ENCODE data around the gene FOLR3. TPM values are rescaled to one million over a fixed set of nuclear protein-coding genes. Genes with fewer than 3 reads are reported as not detected.
A peak's percentile ranks its signal among the peaks of the same experiment; 100 is the strongest.

FOLR3 gene
- total and polyA plus RNA-seq, 2 of the 4 experiments (the other 2 are of a cell fraction): 0.29 to 0.36 TPM

DNA sequence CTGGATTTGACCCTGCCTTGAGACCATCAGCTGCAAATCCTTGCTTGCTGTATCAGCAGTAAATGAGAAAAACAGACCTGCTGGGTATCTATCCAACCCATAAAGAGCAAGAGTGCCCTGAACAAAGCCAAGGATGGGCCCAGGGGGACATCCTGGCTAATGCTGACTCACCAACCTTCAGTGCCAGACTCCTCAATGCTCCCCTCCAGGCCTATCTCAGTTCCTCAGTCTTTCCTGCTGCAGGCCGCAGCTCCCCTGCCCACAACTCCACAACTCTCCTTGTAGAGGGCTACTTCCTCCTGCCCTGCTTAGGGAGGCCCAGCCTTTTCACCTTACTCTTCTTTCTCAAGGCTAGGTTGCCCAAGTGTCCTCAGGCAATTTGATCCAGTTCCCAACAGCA lies 35.1 kb upstream of the FOLR3 start:
- in situ Hi-C loops (cut with MboI; ENCODE audit: low sequenced_read_pairs): no loop called here
- Histone ChIP-seq H2BK5ac (ENCODE audit: low read depth, low read length, poor library complexity, severe bottlenecking) (no peak overlapping the region), H3K4ac (ENCODE audit: low read depth, low read length) (no peak overlapping the region), H3K27ac (ENCODE audit: insufficient read depth, low read length) (no peak overlapping the region), H2AK9ac (replicated peaks; ENCODE audit: low read depth, low read length, poor library complexity) (peak overlapping the region; percentile 71), H3K4me2 (ENCODE audit: low read depth, low read length) (no peak overlapping the region), H3K14ac (replicated peaks; ENCODE audit: low read depth, low read length) (no peak overlapping the region), H3K4me3 (ENCODE audit: insufficient read depth, low read depth, low read length) (no peak overlapping the region), H3K56ac (ENCODE audit: extremely low read depth, insufficient read depth, low read length) (no peak overlapping the region), H2BK120ac (ENCODE audit: low read depth, low read length) (no peak overlapping the region), H4K20me1 (ENCODE audit: insufficient read depth, low read length) (no peaks in the 10 kb centered on the region; the same call in 1 of the 2 replicates), H3K79me1 (ENCODE audit: low read depth in 1 of 2, low read length in 2 of 2) (peaks cover 34 to 66% of the 10 kb centered on the region in 2 experiments), H4K5ac (ENCODE audit: low read depth, low read length) (no peak overlapping the region), H3K9me1 (ENCODE audit: insufficient read depth, low read length) (peaks cover 35% of the 10 kb centered on the region), H2AK5ac (ENCODE audit: low read depth, low read length) (0 out of 2 replicates have a peak overlapping the region, but pooled peaks have one; percentile 33), H3K36me3 (ENCODE audit: control insufficient read depth, insufficient read depth, low read length) (peaks cover 37% of the 10 kb centered on the region), H4K8ac (ENCODE audit: low read depth in 2 of 2, low read length in 2 of 2) (peak overlapping the region in 1 of 2 experiments; percentile 25; a peak in 1 of 4 replicates), H3K9ac (ENCODE audit: low read depth, low read length) (no peak overlapping the region; the same call in 1 of the 2 replicates), H3K23ac (ENCODE audit: low read depth, low read length) (peak overlapping the region; percentile 35; the same call in 1 of the 2 replicates), H2AFZ (replicated peaks; ENCODE audit: low read length, poor library complexity) (no peak overlapping the region), H4K91ac (ENCODE audit: insufficient read depth, low read depth, low read length) (no peak overlapping the region), H3K9me3 (ENCODE audit: control insufficient read depth, insufficient read depth, low read length) (no peaks in the 10 kb centered on the region), H3K18ac (ENCODE audit: low read depth, low read length) (no peak overlapping the region), H2BK20ac (ENCODE audit: low read depth, low read length) (no peak overlapping the region), H2BK15ac (ENCODE audit: low read depth, low read length) (no peak overlapping the region), H3K27me3 (ENCODE audit: control insufficient read depth, insufficient read depth, low read length) (no peaks in the 10 kb centered on the region), H3K4me1 (ENCODE audit: control insufficient read depth, insufficient read depth, low read length) (peaks cover 9% of the 10 kb centered on the region)
- CTCF ChIA-PET: interaction anchor here (0.6 to 2.3 kb wide), 3 partner anchors 9 to 314 kb away, joined by 4 to 10 read pairs (median 8); no protein-coding TSS in a partner anchor
- no peak for DNase-seq
- POLR2A ChIA-PET (ENCODE audit: unreplicated experiment): interaction anchor here (0.5 to 0.7 kb wide), 2 partner anchors 61 to 86 kb away, joined by 6 to 10 read pairs; no protein-coding TSS in a partner anchor
- no TSS peak for BruUV-seq (replicated peaks)
- dilution Hi-C loops (cut with HindIII; ENCODE audit: low sequenced_read_pairs, unreplicated experiment): no loop called here
- intact Hi-C loops (cut with micrococcal nuclease): loop anchor here (5.0 kb wide), 1 partner anchor 82 kb away; no protein-coding TSS in a partner anchor
- 100% methylated on average over 1 of the region's 1 CpG; no CpG with 5 or more reads in 1 of the 2 experiments for WGBS, 2 experiments (ENCODE audit: extremely low coverage in 2 of 2, insufficient read length in 1 of 2)
- TF ChIP-seq MXI1 (IDR thresholded peaks at IDR 0.05; ENCODE audit: borderline replicate concordance, low read depth, low read length) (no peak), CHD1 (IDR thresholded peaks at IDR 0.05; ENCODE audit: low read depth, low read length) (no peak), MAFK (IDR thresholded peaks at IDR 0.05; ENCODE audit: low read depth, low read length) (no peak), BHLHE40 (IDR thresholded peaks at IDR 0.05; ENCODE audit: low read depth, low read length) (no peak), NFE2L2 (IDR thresholded peaks at IDR 0.05; ENCODE audit: low read depth, low read length) (no peak), FOS (IDR thresholded peaks at IDR 0.05; ENCODE audit: low read depth, low read length) (no peak), RAD21 (IDR thresholded peaks at IDR 0.05; ENCODE audit: low read length) (no peak), RFX5 (IDR thresholded peaks at IDR 0.05; ENCODE audit: low read depth, low read length) (no peak)
- TF ChIP-seq, protein P1, sequence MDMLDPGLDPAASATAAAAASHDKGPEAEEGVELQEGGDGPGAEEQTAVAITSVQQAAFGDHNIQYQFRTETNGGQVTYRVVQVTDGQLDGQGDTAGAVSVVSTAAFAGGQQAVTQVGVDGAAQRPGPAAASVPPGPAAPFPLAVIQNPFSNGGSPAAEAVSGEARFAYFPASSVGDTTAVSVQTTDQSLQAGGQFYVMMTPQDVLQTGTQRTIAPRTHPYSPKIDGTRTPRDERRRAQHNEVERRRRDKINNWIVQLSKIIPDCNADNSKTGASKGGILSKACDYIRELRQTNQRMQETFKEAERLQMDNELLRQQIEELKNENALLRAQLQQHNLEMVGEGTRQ (IDR thresholded peaks at IDR 0.05; ENCODE audit: low read depth, low read length): no peak
- TF ChIP-seq, protein P2, sequence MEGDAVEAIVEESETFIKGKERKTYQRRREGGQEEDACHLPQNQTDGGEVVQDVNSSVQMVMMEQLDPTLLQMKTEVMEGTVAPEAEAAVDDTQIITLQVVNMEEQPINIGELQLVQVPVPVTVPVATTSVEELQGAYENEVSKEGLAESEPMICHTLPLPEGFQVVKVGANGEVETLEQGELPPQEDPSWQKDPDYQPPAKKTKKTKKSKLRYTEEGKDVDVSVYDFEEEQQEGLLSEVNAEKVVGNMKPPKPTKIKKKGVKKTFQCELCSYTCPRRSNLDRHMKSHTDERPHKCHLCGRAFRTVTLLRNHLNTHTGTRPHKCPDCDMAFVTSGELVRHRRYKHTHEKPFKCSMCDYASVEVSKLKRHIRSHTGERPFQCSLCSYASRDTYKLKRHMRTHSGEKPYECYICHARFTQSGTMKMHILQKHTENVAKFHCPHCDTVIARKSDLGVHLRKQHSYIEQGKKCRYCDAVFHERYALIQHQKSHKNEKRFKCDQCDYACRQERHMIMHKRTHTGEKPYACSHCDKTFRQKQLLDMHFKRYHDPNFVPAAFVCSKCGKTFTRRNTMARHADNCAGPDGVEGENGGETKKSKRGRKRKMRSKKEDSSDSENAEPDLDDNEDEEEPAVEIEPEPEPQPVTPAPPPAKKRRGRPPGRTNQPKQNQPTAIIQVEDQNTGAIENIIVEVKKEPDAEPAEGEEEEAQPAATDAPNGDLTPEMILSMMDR (conservative IDR thresholded peaks at IDR 0.05; ENCODE audit: low read depth, low read length): no peak
- no peak for ATAC-seq (ENCODE audit: low read depth)

All from IMR-90 (cell line).